ENCODE data around the gene AQP12B.
"Not testable (repeated sequence)": the region's sequence is repeated elsewhere in the genome, so short reads cannot be mapped to it uniquely, and the experiment has no call there.

AQP12B gene

GRCh38 chr2:240703417-240704341, 21.0 kb upstream of the AQP12B start:
- DNase-seq, result no peak
- in situ Hi-C loops (cut with MboI; ENCODE audit: low pct_unique_long_range_greater_than_20kb, low sequenced_read_pairs), result no loop called here

DNA sequence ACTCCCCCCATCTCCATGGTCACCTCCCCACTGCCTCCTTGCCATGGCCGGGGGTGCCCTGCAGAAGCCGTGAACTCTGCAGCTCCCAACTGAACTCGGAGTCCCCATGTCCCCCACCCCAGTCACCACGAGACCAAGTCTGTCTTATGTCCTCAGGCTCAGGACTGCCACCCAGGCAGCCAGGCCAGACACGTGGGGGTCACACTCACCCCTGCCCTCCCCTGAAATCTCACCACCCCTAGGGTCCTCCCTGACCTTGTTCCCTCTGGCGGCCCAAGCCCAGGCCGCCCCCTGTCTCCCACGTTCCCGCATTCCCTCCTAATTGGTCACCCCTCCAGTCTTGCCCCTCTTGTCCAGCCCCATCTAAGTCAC, 19.9 kb upstream of the AQP12B start:
- DNase-seq, result no peak
- in situ Hi-C loops (cut with MboI; ENCODE audit: low pct_unique_long_range_greater_than_20kb, low sequenced_read_pairs), result no loop called here

GRCh38 chr2:240701736-240702639, 19.3 kb upstream of the AQP12B start:
- in situ Hi-C loops (cut with MboI; ENCODE audit: low pct_unique_long_range_greater_than_20kb, low sequenced_read_pairs), result no loop called here
- no peak for DNase-seq

- DNase-seq, result no peak
- in situ Hi-C loops (cut with MboI; ENCODE audit: low pct_unique_long_range_greater_than_20kb, low sequenced_read_pairs), result no loop called here
Observed at GRCh38 chr2:240701091-240701735, 18.5 kb upstream of the AQP12B start.

DNA sequence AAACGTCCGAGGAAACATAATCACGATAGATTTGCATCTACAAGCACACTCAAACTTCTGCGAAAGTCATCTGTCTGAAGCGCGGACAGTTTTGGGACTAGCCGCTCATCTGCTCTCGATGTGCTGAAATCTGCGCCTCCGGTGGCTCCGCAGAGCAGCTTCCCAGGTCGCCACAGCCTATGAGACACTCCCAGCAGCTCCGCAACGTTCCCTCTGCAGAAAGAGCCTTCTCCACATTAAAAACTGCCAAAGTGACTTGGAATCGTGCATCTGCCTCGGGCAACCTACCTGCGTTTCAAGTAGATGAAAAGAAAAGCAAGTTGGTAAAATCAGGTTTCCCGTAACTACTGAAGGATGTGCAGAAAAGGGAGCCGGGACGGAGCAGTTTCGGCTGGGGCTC, 17.9 kb upstream of the AQP12B start:
- DNase-seq; in situ Hi-C loops (cut with MboI; ENCODE audit: low pct_unique_long_range_greater_than_20kb, low sequenced_read_pairs): not testable (repeated sequence)

- in situ Hi-C loops (cut with MboI; ENCODE audit: low pct_unique_long_range_greater_than_20kb, low sequenced_read_pairs); DNase-seq: not testable (repeated sequence)
Observed at GRCh38 chr2:240699835-240700234, 17.1 kb upstream of the AQP12B start.

DNA sequence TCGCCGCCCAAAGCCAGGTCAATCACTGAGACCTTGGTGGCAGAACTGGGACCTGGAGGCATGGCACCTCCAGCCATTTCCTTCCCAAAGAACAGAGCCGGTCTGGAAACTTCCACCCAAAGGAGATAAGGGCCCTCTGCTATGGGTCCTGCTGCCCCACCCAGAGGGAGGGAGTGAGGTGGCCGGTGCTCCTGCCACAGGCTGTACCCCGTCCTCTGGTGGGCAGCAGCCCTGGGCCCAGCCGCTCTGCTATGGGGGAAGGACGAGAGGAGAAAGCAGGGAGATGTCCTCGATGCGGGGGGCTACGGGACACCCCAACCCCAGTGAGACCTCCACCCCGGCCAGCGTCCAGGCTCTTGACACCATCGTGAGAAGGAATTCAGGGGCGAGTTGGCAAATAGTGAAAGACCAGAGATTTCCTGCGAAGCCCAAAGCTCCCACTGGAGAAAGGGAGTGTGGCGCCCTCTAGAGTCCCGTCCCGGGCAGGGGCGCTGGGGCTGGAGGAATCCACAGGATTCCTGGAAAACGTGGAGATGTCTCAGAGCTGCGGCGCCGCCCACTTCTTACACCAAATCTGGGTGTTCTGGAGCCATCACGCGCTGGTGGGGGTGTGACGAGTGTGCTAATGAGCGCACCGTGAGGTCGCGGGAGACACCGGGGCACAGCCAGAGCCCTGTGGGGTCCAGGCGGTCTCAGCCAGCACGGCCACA, 16.3 kb upstream of the AQP12B start:
- in situ Hi-C loops (cut with MboI; ENCODE audit: low pct_unique_long_range_greater_than_20kb, low sequenced_read_pairs); DNase-seq: not testable (repeated sequence)

GRCh38 chr2:240696469-240696868, 13.8 kb upstream of the AQP12B start:
- DNase-seq; in situ Hi-C loops (cut with MboI; ENCODE audit: low pct_unique_long_range_greater_than_20kb, low sequenced_read_pairs): not testable (repeated sequence)

- in situ Hi-C loops (cut with MboI; ENCODE audit: low pct_unique_long_range_greater_than_20kb, low sequenced_read_pairs); DNase-seq: not testable (repeated sequence)
Observed at GRCh38 chr2:240695593-240695992, 12.9 kb upstream of the AQP12B start.

DNA sequence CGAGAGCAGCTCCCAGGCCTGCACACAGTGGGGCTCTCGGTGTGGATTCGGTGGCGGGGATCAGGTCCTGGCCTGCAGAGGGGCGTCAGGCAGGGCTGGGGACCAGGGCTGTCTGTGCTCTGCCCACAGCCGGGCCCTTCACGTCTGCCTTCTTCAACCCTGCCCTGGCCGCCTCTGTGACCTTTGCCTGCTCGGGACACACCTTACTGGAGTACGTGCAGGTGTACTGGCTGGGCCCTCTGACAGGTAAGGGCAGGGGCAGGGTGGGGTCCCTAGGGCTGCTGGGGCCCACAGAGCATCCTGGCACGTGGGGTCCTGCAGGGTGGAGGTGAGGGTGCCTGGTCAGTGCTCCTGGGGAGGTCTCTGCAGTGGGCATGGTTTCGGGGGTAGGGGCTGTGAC, 11.6 kb upstream of the AQP12B start:
- in situ Hi-C loops (cut with MboI; ENCODE audit: low pct_unique_long_range_greater_than_20kb, low sequenced_read_pairs); DNase-seq: not testable (repeated sequence)

- in situ Hi-C loops (cut with MboI; ENCODE audit: low pct_unique_long_range_greater_than_20kb, low sequenced_read_pairs); DNase-seq: not testable (repeated sequence)
Observed at GRCh38 chr2:240692583-240693561, 10.2 kb upstream of the AQP12B start.

DNA sequence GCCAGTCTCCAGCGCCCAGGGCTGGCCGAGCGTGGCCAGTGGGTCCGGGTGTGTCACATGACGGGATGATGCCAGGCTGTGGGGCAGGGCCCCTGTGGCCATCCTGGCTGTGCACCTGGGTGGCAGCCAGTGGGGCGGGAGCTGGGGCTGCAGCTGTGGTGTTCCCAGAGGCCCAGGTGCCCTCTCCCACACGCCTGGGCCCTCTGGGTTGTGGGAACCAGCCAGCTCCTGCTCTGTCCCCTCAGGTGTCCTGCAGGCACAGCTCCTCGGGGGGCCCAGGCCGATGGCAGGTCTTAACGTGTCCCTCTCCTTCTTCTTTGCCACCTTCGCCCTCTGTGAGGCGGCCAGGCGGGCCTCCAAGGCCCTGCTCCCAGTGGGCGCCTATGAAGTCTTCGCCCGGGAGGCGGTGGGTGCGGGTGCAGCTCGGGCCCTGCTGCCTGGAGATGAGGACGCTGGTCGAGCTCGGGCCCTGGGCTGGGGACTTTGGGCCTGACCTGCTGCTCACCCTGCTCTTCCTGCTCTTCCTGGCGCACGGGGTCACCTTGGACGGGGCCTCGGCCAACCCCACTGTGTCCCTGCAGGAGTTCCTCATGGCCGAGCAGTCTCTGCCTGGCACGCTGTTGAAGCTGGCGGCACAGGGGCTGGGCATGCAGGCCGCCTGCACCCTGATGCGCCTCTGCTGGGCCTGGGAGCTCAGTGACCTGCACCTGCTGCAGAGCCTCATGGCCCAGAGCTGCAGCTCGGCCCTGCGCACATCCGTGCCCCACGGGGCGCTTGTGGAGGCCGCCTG, 9.1 kb upstream of the AQP12B start, which contains the start of gene AQP12A:
Gene AQP12A, plus strand, starts transcription at position 236 of the 790 bp plus-strand sequence. Its CDS starts 48 bp downstream, at position 284.
- in situ Hi-C loops (cut with MboI; ENCODE audit: low pct_unique_long_range_greater_than_20kb, low sequenced_read_pairs); DNase-seq: not testable (repeated sequence)

GRCh38 chr2:240691075-240691427, 8.4 kb upstream of the AQP12B start:
- in situ Hi-C loops (cut with MboI; ENCODE audit: low pct_unique_long_range_greater_than_20kb, low sequenced_read_pairs); DNase-seq: not testable (repeated sequence)

GRCh38 chr2:240690421-240691074, 7.9 kb upstream of the AQP12B start:
- DNase-seq; in situ Hi-C loops (cut with MboI; ENCODE audit: low pct_unique_long_range_greater_than_20kb, low sequenced_read_pairs): not testable (repeated sequence)

- no peak for DNase-seq
- in situ Hi-C loops (cut with MboI; ENCODE audit: low pct_unique_long_range_greater_than_20kb, low sequenced_read_pairs), result no loop called here
Observed at GRCh38 chr2:240689975-240690374, 7.3 kb upstream of the AQP12B start.

- in situ Hi-C loops (cut with MboI; ENCODE audit: low pct_unique_long_range_greater_than_20kb, low sequenced_read_pairs), result no loop called here
- DNase-seq, result no peak
Observed at GRCh38 chr2:240688553-240688919, 5.9 kb upstream of the AQP12B start.
